Thoracic aorta (tissue), 2 donors: Measurements from ENCODE around the gene RWDD4. TPM values are rescaled to one million over a fixed set of nuclear protein-coding genes. Genes with fewer than 3 reads are reported as not detected.

Experiments used
- ATAC-seq: fragments of 150-250 bp; one replicate; pipeline ENCODE4 v1.8.0; 2017; ENCODE audit warnings: low read depth; ENCODE audit not compliant: insufficient number of reproducible peaks, low FRiP score
- DNase-seq: peaks from one replicate; pipeline ENCODE4 v3.0.0-alpha.2; 2020; ENCODE audit warnings: low spot score
- H3K27ac ChIP-seq, 2 donors: fragments of 200-600 bp; sonication (generic); 1 replicate in 1 of 2; 2 replicates in 1 of 2; pipeline ENCODE4 v1.5.1; 2016; ENCODE audit warnings: mild to moderate bottlenecking in 2 of 2, moderate library complexity in 2 of 2
- H3K27me3 ChIP-seq: fragments of 200-600 bp; sonication (generic); replicated peaks from 2 replicates; pipeline ENCODE4 v1.6.0; 2016; ENCODE audit warnings: mild to moderate bottlenecking; ENCODE audit not compliant: insufficient read depth
- H3K36me3 ChIP-seq: fragments of 200-600 bp; sonication (generic); one replicate; pipeline ENCODE4 v1.5.1; 2016
- H3K4me1 ChIP-seq, 2 donors: fragments of 200-600 bp; sonication (generic); 1 replicate in 1 of 2; 2 replicates in 1 of 2; pipeline versions ENCODE4 v1.5.1 to v1.6.0; 2016; ENCODE audit warnings: low read depth in 2 of 2, mild to moderate bottlenecking in 1 of 2; ENCODE audit not compliant: control insufficient read depth in 1 of 2
- H3K4me3 ChIP-seq: fragments of 200-600 bp; sonication (generic); 2 replicates; pipeline ENCODE4 v1.5.1; 2016; ENCODE audit warnings: mild to moderate bottlenecking
- H3K9me3 ChIP-seq: fragments of 200-600 bp; sonication (generic); 2 replicates; pipeline ENCODE4 v1.5.1; 2016
- CTCF ChIP-seq: fragments of 200-600 bp; sonication (generic); IDR thresholded peaks from one replicate; pipeline ENCODE4 v1.5.1; 2019; ENCODE audit warnings: antibody characterized with exemption
- total RNA-seq, 2 donors: library from RNA; depleted of rRNA; stranded (reverse); fragments of >200 nt; gene quantifications; one replicate each; pipeline versions ENCODE4 v1.1.0 to v1.2.3, GENCODE V29; 2016

The RWDD4 gene
- total RNA-seq, 2 donors from 2014 or later = 15.2 to 35.6 TPM

GRCh38 chr4:183691006-183691405, 32.0 kb upstream of the RWDD4 start:
- Histone ChIP-seq H3K36me3 (peaks cover 34% of the 10 kb centered on the region), H3K27ac (no peak overlapping the region), H3K4me3 (no peak overlapping the region), H3K27me3 (no peaks in the 10 kb centered on the region), H3K9me3 (no peaks in the 10 kb centered on the region), H3K4me1 (no peaks in the 10 kb centered on the region)
- DNase-seq = no peak
- no peak for TF ChIP-seq CTCF
- no peak for ATAC-seq

GRCh38 chr4:183688216-183688615, 29.2 kb upstream of the RWDD4 start:
- ATAC-seq (no peak), DNase-seq (no peak)
- no peaks in the 10 kb centered on the region for H3K9me3 ChIP-seq
- no peaks in the 10 kb centered on the region for H3K4me1 ChIP-seq
- H3K27me3 ChIP-seq = no peaks in the 10 kb centered on the region
- no peak for TF ChIP-seq CTCF
- H3K27ac ChIP-seq = no peak overlapping the region
- H3K36me3 ChIP-seq = peaks cover 40% of the 10 kb centered on the region
- no peak overlapping the region for H3K4me3 ChIP-seq

- Histone ChIP-seq H3K9me3 (no peaks in the 10 kb centered on the region), H3K27me3 (no peaks in the 10 kb centered on the region), H3K4me3 (no peak overlapping the region), H3K4me1 (no peaks in the 10 kb centered on the region), H3K27ac (no peak overlapping the region), H3K36me3 (peaks cover 40% of the 10 kb centered on the region)
- no peak for ATAC-seq
- no peak for TF ChIP-seq CTCF
- DNase-seq = no peak
Observed at GRCh38 chr4:183686461-183686860, 27.5 kb upstream of the RWDD4 start.

- Histone ChIP-seq H3K27ac (no peak overlapping the region), H3K4me3 (no peak overlapping the region), H3K27me3 (no peaks in the 10 kb centered on the region), H3K4me1 (no peaks in the 10 kb centered on the region), H3K9me3 (no peaks in the 10 kb centered on the region), H3K36me3 (peaks cover 49% of the 10 kb centered on the region)
- ATAC-seq (no peak), DNase-seq (no peak)
- TF ChIP-seq CTCF = no peak
Observed at GRCh38 chr4:183681119-183681518, 22.1 kb upstream of the RWDD4 start.

GRCh38 chr4:183675625-183676024, 16.6 kb upstream of the RWDD4 start:
- H3K9me3 ChIP-seq = no peaks in the 10 kb centered on the region
- DNase-seq (no peak), ATAC-seq (no peak)
- no peak for TF ChIP-seq CTCF
- no peak overlapping the region for H3K4me3 ChIP-seq
- no peak overlapping the region for H3K27ac ChIP-seq
- H3K4me1 ChIP-seq = no peaks in the 10 kb centered on the region
- peaks cover 24% of the 10 kb centered on the region for H3K36me3 ChIP-seq
- H3K27me3 ChIP-seq = no peaks in the 10 kb centered on the region
